ENCODE results near the gene SLC23A2.

DNA sequence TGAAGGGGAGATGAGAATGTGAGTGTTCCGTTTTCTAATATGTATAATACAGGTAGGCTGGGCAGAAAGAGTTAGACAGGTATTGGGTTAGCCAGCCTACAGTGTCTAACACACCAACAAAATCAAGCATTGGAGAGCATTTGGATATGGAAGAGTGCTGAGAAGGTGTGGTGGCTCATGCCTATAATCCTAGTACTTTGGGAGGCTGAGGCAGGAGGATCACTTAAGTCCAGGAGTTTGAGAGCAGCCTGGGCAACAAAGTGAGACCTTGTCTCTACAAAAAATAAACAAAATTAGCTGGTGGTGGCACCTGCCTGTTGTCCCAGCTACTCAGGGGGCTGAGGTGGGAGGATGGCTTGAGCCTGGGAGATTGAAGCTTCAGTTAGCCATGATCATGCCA lies 38.6 kb upstream of the SLC23A2 start:
- TF ChIP-seq SMC3 (IDR thresholded peaks at IDR 0.05; ENCODE audit: low read depth, low read length) (no peak), YY1 (IDR thresholded peaks at IDR 0.05; ENCODE audit: low read depth) (no peak), NFIC (IDR thresholded peaks at IDR 0.05; ENCODE audit: borderline replicate concordance) (no peak), CHD2 (IDR thresholded peaks at IDR 0.05; ENCODE audit: low read length, partially characterized antibody) (no peak), SIN3A (IDR thresholded peaks at IDR 0.05; ENCODE audit: borderline replicate concordance, low read depth, low read length) (no peak), POLR2AphosphoS5 (IDR thresholded peaks at IDR 0.05; ENCODE audit: low read depth, low read length) (no peak), EP300 (IDR thresholded peaks at IDR 0.05; ENCODE audit: borderline replicate concordance in 1 of 2, low read depth in 1 of 2, low read length in 1 of 2) (no peak), TAF1 (IDR thresholded peaks at IDR 0.05; ENCODE audit: borderline replicate concordance, low read depth, low read length) (no peak)
- TF ChIP-seq, protein P1, sequence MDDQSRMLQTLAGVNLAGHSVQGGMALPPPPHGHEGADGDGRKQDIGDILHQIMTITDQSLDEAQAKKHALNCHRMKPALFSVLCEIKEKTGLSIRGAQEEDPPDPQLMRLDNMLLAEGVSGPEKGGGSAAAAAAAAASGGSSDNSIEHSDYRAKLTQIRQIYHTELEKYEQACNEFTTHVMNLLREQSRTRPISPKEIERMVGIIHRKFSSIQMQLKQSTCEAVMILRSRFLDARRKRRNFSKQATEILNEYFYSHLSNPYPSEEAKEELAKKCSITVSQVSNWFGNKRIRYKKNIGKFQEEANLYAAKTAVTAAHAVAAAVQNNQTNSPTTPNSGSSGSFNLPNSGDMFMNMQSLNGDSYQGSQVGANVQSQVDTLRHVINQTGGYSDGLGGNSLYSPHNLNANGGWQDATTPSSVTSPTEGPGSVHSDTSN (IDR thresholded peaks at IDR 0.05): no peak
- TF ChIP-seq, protein P2, sequence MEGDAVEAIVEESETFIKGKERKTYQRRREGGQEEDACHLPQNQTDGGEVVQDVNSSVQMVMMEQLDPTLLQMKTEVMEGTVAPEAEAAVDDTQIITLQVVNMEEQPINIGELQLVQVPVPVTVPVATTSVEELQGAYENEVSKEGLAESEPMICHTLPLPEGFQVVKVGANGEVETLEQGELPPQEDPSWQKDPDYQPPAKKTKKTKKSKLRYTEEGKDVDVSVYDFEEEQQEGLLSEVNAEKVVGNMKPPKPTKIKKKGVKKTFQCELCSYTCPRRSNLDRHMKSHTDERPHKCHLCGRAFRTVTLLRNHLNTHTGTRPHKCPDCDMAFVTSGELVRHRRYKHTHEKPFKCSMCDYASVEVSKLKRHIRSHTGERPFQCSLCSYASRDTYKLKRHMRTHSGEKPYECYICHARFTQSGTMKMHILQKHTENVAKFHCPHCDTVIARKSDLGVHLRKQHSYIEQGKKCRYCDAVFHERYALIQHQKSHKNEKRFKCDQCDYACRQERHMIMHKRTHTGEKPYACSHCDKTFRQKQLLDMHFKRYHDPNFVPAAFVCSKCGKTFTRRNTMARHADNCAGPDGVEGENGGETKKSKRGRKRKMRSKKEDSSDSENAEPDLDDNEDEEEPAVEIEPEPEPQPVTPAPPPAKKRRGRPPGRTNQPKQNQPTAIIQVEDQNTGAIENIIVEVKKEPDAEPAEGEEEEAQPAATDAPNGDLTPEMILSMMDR (IDR thresholded peaks at IDR 0.05): no peak
- TF ChIP-seq, protein P3, sequence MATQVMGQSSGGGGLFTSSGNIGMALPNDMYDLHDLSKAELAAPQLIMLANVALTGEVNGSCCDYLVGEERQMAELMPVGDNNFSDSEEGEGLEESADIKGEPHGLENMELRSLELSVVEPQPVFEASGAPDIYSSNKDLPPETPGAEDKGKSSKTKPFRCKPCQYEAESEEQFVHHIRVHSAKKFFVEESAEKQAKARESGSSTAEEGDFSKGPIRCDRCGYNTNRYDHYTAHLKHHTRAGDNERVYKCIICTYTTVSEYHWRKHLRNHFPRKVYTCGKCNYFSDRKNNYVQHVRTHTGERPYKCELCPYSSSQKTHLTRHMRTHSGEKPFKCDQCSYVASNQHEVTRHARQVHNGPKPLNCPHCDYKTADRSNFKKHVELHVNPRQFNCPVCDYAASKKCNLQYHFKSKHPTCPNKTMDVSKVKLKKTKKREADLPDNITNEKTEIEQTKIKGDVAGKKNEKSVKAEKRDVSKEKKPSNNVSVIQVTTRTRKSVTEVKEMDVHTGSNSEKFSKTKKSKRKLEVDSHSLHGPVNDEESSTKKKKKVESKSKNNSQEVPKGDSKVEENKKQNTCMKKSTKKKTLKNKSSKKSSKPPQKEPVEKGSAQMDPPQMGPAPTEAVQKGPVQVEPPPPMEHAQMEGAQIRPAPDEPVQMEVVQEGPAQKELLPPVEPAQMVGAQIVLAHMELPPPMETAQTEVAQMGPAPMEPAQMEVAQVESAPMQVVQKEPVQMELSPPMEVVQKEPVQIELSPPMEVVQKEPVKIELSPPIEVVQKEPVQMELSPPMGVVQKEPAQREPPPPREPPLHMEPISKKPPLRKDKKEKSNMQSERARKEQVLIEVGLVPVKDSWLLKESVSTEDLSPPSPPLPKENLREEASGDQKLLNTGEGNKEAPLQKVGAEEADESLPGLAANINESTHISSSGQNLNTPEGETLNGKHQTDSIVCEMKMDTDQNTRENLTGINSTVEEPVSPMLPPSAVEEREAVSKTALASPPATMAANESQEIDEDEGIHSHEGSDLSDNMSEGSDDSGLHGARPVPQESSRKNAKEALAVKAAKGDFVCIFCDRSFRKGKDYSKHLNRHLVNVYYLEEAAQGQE (IDR thresholded peaks at IDR 0.05; ENCODE audit: low read depth, low read length): no peak
